ENCODE measurements around the gene GALNT9. TPM values are rescaled to one million over a fixed set of nuclear protein-coding genes. Genes with fewer than 3 reads are reported as not detected.

GALNT9 gene
- polyA plus RNA-seq, 1 experiment, result not detected

GRCh38 chr12:132312516-132312915 is 16.9 kb downstream of the GALNT9 start:
- no peaks in the 10 kb centered on the region for H3K27me3 ChIP-seq (ENCODE audit: control insufficient read depth, insufficient read depth, low read length)
- POLR2A ChIA-PET, result no interaction called here
- no peak overlapping the region for H3K4me3 ChIP-seq (ENCODE audit: low read depth, low read length)
- no peak for TF ChIP-seq CTCF (IDR thresholded peaks at IDR 0.05; ENCODE audit: insufficient read depth, low read depth, low read length)
- CTCF ChIA-PET, result no interaction called here
- no peak for DNase-seq (ENCODE audit: low read depth)
- H3K36me3 ChIP-seq (ENCODE audit: control insufficient read depth, insufficient read depth, low read length), result no peaks in the 10 kb centered on the region

DNA sequence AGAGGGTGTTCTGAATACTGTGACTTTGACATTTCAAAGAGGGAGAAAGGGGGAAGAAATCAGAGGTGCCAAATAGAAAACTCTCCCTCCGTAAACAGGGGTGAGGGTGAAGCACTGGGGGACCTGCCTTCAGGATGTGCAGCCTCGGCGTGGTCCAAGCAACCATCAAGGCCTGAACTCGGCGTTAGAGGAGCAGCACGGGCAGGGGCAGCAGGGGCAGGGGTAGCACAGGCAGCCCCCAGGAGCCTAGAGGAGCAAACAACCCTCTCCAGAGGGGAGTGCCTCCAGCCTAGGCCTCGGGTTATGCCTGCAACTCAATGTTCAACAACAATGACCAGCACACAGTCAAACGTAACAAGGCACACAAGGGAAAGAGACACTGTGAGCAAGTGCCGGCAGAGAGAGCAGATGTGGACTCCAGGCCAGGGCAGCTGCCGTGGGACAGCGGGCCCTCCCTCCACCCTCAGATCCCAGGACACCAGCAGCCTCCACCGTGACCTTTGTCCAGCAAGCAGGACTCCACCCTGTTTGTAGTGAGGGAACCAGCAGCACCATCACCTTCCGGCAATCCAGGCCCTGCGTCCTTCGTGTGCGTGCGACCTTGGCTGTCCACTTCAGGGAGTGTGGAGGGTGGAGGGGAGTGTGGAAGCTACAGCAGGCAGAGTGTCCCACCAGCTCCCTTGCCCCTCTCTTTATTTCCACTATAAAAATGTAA is 18.0 kb downstream of the GALNT9 start:
- H3K36me3 ChIP-seq (ENCODE audit: control insufficient read depth, insufficient read depth, low read length), result no peaks in the 10 kb centered on the region
- DNase-seq (ENCODE audit: low read depth), result no peak
- H3K4me3 ChIP-seq (ENCODE audit: low read depth, low read length), result no peak overlapping the region
- no peak for TF ChIP-seq CTCF (IDR thresholded peaks at IDR 0.05; ENCODE audit: insufficient read depth, low read depth, low read length)
- ChIA-PET CTCF (no interaction called here), POLR2A (no interaction called here)
- no peaks in the 10 kb centered on the region for H3K27me3 ChIP-seq (ENCODE audit: control insufficient read depth, insufficient read depth, low read length)

DNA sequence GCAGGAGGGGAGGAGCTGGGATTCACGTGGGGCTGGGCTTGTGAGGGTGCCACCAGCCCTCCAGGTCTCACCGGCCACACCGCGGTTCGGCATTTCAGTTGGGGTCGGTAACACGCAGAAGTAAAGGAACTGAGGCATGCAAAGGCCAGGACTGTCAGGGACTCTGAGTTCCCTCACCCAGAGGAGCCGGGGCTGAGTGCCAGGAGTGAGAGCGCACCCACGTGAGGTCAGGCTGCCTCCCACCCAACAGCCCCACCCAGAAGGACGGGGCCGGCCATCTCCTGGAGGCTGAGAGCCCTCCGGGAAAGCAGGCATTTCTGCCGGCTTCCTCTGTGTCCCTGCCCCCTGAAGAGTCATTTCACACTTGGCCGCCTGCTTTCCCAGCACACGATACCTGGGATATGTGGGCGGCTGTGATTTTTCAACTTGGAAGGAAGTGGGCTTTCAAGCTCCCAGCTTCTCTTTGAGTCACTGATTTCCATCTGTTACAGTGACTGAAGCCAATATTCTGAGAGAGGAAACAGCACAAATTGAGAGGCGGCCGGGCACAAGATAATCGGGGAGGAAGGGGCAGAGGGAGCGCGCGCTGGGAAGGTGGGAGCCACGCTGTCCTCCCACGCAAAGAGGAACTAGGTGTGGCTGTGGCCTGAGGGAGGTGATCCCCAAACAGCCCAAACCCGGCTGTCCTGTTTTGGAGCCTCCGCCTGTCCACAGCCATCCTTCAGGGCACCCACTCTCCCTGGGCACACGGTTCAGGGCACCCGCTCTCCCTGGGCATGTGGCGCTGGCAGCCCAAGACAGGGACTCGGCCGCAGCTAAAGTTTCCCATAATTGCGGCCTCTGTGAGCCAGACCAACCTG is 19.0 kb downstream of the GALNT9 start:
- ChIA-PET CTCF (no interaction called here), POLR2A (no interaction called here)
- Histone ChIP-seq H3K36me3 (ENCODE audit: control insufficient read depth, insufficient read depth, low read length) (no peaks in the 10 kb centered on the region), H3K4me3 (ENCODE audit: low read depth, low read length) (no peak overlapping the region), H3K27me3 (ENCODE audit: control insufficient read depth, insufficient read depth, low read length) (no peaks in the 10 kb centered on the region)
- no peak for TF ChIP-seq CTCF (IDR thresholded peaks at IDR 0.05; ENCODE audit: insufficient read depth, low read depth, low read length)
- no peak for DNase-seq (ENCODE audit: low read depth)

GRCh38 chr12:132309596-132310086 is 19.7 kb downstream of the GALNT9 start:
- Histone ChIP-seq H3K4me3 (ENCODE audit: low read depth, low read length) (no peak overlapping the region), H3K27me3 (ENCODE audit: control insufficient read depth, insufficient read depth, low read length) (no peaks in the 10 kb centered on the region), H3K36me3 (ENCODE audit: control insufficient read depth, insufficient read depth, low read length) (no peaks in the 10 kb centered on the region)
- DNase-seq (ENCODE audit: low read depth), result no peak
- POLR2A ChIA-PET, result no interaction called here
- CTCF ChIA-PET, result no interaction called here
- no peak for TF ChIP-seq CTCF (IDR thresholded peaks at IDR 0.05; ENCODE audit: insufficient read depth, low read depth, low read length)

DNA sequence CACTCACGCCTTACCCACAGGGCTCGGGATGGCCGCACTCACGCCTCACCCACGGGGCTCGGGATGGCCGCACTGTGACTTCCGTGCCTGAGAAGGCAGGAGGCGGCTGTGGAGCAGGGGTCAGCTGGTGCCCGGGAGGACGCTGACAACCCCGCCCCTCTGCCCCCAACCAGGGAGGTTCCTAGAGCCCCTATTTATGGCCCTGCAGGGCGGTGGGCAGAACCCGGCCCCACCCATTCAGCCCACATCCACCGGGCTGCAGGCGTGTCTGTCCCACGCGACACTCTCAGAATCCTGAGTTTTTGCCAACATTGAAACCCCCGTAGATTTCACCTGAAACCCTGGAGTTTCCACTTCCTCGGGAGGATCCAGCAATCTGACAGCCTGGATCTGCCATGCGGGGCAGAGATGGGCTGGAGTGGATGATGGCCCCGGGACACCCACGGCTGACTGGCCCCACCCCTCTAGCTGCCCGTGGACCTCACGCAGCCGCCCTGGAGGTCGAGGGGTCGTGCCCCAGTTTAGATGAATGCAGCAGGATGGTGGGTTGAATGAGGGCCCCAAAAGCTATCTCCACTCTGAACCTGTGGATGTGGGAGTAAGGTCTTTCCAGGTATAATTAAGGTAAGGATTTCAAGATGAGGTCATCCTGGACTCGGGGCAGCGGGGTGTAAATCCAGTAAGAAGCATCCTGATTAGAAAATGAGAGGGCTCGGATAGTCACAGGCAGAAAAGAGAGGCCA is 20.4 kb downstream of the GALNT9 start:
- Histone ChIP-seq H3K4me3 (ENCODE audit: low read depth, low read length) (no peak overlapping the region), H3K27me3 (ENCODE audit: control insufficient read depth, insufficient read depth, low read length) (no peaks in the 10 kb centered on the region), H3K36me3 (ENCODE audit: control insufficient read depth, insufficient read depth, low read length) (no peaks in the 10 kb centered on the region)
- ChIA-PET POLR2A (no interaction called here), CTCF (no interaction called here)
- TF ChIP-seq CTCF (IDR thresholded peaks at IDR 0.05; ENCODE audit: insufficient read depth, low read depth, low read length), result no peak
- no peak for DNase-seq (ENCODE audit: low read depth)

Measured in BJ (cell line).